Body of pancreas (tissue), 4 donors: ENCODE data around the gene GPC1. TPM values are rescaled to one million over a fixed set of nuclear protein-coding genes. Genes with fewer than 3 reads are reported as not detected.

Source experiments
- ATAC-seq: fragments of 150-250 bp; one replicate; pipeline ENCODE4 v1.9.1; 2016
- DNase-seq, 4 donors: peaks; one replicate each; pipeline ENCODE4 v3.0.0-alpha.2; 2019
- H3K27ac ChIP-seq, 4 donors: fragments of 200-600 bp; sonication (generic); 1 replicate in 3 of 4; 2 replicates in 1 of 4; pipeline versions ENCODE4 v1.5.1 to v1.6.1; 2016 to 2019; ENCODE audit warnings: mild to moderate bottlenecking in 1 of 4, mixed read lengths in 1 of 4, moderate library complexity in 1 of 4
- H3K27me3 ChIP-seq, 2 donors: fragments of 200-600 bp; sonication (generic); one replicate each; pipeline ENCODE4 v1.6.0; 2016; ENCODE audit warnings: mild to moderate bottlenecking in 1 of 2
- H3K36me3 ChIP-seq, 2 donors: fragments of 200-600 bp; sonication (generic); replicated peaks in 1 of 2; 2 replicates each; pipeline ENCODE4 v1.5.1; 2016; ENCODE audit warnings: low read depth in 2 of 2; ENCODE audit not compliant: insufficient read depth in 1 of 2
- H3K4me1 ChIP-seq: fragments of 200-600 bp; sonication (generic); one replicate; pipeline ENCODE4 v1.6.0; 2016
- H3K4me3 ChIP-seq, 2 donors: fragments of 200-600 bp; sonication (generic); 1 replicate in 1 of 2; 2 replicates in 1 of 2; pipeline ENCODE4 v1.5.1; 2016 to 2019
- H3K9me3 ChIP-seq, 3 donors: fragments of 200-600 bp; sonication (generic); 1 replicate in 2 of 3; 2 replicates in 1 of 3; pipeline ENCODE4 v1.5.1; 2016
- POLR2A ChIP-seq, 3 donors: fragments of 450-650 bp; IDR thresholded peaks; one replicate each; pipeline ENCODE4 v1.6.1; 2016; ENCODE audit warnings: antibody characterized with exemption in 3 of 3, mild to moderate bottlenecking in 2 of 3
- WGBS, 2 donors: methylation state at CpG; one replicate each; pipeline ENCODE4 v1.1.5; 2017; 5-methylcytosine and 5-hydroxymethylcytosine counted together
- intact Hi-C: fragments of 100-400 bp; cut with DNase I; formaldehyde crosslinking; loops from one replicate; pipeline ENCODE4 v1.15.1; 2023
- total RNA-seq, 2 donors: library from RNA; depleted of rRNA; stranded (reverse); fragments of >200 nt; gene quantifications; one replicate each; pipeline ENCODE4 v1.1.0, GENCODE V29; 2016
- TF ChIP-seq, protein P1 (sequence below), 7 experiments: fragments of 450-650 bp in 4 of 7; fragments of 200-600 bp in 3 of 7; sonication (generic) in 3 of 7; IDR thresholded peaks; one replicate each; pipeline ENCODE4 v1.5.1; 2016 to 2019; ENCODE audit warnings: antibody characterized with exemption in 7 of 7

The GPC1 gene
- total RNA-seq, 2 donors from 2014 or later: 23.3 to 30.7 TPM

DNA sequence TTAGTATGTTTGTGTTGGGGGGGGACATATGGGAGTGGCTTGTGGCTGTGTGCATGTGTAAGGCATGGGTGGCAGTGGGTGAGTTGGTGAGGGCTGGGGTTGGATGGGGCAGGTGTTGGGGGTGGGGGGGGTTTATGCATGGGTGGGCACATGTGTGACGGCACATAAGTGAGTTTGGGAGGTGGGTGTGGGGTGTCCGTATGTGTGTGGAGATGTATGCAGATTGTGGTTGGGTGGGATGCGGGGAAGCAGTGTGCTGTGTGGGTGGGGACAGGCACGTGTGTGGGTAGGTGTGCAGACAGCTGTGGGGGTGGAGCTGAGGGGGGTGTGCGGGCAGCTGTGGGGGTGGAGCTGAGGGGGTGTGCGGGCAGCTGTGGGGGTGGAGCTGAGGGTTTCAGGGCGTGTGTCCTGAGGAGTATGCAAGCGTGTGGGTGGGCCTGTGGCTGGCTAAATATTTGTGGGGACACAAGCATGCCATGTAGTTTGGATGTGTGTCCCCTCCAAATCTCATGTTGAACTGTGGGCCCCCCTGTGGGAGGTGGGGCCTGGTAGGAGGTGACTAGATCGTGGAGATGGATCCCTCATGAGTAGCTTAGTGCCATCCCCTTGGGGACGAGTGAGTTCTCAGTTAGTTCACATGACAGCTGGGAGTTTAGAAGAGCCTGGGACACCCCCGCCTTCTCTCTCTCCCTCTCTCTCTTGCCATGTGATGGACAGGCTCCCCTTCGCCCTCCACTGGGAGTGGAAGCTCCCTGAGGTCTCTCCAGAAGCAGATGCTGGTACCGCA is 62.9 kb downstream of the GPC1 start:
- WGBS, 2 donors: 82 to 89% methylated on average over 11 to 13 of the region's 13 CpGs
- Histone ChIP-seq H3K4me1 (no peaks in the 10 kb centered on the region), H3K4me3 (no peak overlapping the region), H3K27me3 (no peaks in the 10 kb centered on the region), H3K36me3 (no peaks in the 10 kb centered on the region), H3K9me3 (no peaks in the 10 kb centered on the region), H3K27ac (no peak overlapping the region)
- intact Hi-C loops: no loop called here
- peak in 1 of 4 donors; percentile 2 for DNase-seq
- TF ChIP-seq, protein P1, sequence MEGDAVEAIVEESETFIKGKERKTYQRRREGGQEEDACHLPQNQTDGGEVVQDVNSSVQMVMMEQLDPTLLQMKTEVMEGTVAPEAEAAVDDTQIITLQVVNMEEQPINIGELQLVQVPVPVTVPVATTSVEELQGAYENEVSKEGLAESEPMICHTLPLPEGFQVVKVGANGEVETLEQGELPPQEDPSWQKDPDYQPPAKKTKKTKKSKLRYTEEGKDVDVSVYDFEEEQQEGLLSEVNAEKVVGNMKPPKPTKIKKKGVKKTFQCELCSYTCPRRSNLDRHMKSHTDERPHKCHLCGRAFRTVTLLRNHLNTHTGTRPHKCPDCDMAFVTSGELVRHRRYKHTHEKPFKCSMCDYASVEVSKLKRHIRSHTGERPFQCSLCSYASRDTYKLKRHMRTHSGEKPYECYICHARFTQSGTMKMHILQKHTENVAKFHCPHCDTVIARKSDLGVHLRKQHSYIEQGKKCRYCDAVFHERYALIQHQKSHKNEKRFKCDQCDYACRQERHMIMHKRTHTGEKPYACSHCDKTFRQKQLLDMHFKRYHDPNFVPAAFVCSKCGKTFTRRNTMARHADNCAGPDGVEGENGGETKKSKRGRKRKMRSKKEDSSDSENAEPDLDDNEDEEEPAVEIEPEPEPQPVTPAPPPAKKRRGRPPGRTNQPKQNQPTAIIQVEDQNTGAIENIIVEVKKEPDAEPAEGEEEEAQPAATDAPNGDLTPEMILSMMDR (IDR thresholded peaks at IDR 0.05): no peak
- no peak for TF ChIP-seq POLR2A (IDR thresholded peaks at IDR 0.05)
- ATAC-seq: no peak

DNA sequence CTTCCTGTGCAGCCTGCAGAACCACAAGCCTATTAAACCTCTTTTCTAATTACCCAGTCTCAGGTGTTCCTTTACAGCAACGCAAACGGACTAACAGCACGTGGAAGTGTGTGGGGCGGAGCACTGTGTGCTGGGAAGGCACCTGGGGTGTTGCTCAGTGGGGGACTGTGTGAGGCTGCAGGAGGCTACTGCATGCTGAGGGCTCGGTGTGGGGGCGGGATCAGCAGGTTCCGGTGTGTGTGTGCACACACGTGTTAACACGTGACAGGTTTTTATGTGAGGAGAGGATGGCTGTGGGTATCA is 63.4 kb downstream of the GPC1 start:
- no peak overlapping the region for H3K27ac ChIP-seq
- no peak for ATAC-seq

DNA sequence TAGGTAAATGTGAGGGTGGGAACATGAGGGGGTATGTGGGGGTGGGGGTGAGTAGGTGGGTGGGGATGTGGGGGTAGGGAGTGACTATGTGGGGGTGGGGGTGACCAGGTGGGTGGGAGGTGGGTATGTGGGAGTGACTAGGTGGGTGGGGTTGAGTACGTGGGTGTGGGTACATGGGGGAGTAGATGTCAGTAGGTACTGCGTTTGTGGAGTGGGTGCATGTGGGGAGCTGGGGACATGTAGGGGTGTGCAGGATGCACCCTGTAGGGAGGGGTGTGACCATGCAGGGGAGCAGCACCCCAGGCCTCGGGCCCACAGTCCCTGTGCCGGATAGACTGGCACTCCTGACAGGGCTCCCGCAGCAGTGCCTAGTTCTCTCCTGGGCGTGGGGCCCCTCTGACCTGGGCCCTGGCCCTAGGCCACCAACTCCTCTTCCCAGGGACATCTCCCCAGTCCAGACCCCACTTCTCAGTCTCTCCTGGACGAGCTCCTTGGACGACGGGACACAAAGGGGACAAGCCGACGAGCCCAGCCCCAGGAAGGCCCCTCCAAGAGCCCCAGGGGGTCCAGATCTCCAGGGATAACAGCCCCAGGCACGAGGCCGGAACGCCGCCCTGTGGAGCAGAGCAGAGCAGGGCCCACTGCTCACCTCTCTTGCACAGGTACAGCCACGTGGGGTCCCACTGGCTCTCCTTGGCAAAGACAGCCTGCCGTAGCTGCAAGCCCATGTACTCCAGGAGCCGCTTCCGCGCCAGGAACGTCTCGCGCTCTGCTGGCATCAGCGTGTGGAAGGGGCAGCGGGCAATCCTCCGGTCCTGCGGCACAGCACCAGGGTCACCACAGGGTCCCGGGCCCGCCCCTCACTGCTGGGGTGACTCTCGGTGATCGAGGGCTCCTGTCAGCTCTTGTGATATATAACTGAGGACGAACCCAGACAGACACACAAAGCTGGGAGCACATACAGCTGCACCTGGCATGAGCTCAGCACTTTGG is 64.1 kb downstream of the GPC1 start:
- intact Hi-C loops: no loop called here
- no peaks in the 10 kb centered on the region for H3K36me3 ChIP-seq

More for the DNA sequence above, 63.4 kb downstream of the GPC1 start:
- peak in 1 of 4 donors; percentile 2 for DNase-seq
- intact Hi-C loops: no loop called here
- Histone ChIP-seq H3K4me3 (no peak overlapping the region), H3K27me3 (no peaks in the 10 kb centered on the region), H3K9me3 (no peaks in the 10 kb centered on the region), H3K4me1 (no peaks in the 10 kb centered on the region), H3K36me3 (no peaks in the 10 kb centered on the region)
- TF ChIP-seq POLR2A (IDR thresholded peaks at IDR 0.05): no peak
- TF ChIP-seq, protein P1 (IDR thresholded peaks at IDR 0.05): no peak
- 85 to 97% methylated on average over 9 of the region's 9 CpGs for WGBS, 2 donors

DNA sequence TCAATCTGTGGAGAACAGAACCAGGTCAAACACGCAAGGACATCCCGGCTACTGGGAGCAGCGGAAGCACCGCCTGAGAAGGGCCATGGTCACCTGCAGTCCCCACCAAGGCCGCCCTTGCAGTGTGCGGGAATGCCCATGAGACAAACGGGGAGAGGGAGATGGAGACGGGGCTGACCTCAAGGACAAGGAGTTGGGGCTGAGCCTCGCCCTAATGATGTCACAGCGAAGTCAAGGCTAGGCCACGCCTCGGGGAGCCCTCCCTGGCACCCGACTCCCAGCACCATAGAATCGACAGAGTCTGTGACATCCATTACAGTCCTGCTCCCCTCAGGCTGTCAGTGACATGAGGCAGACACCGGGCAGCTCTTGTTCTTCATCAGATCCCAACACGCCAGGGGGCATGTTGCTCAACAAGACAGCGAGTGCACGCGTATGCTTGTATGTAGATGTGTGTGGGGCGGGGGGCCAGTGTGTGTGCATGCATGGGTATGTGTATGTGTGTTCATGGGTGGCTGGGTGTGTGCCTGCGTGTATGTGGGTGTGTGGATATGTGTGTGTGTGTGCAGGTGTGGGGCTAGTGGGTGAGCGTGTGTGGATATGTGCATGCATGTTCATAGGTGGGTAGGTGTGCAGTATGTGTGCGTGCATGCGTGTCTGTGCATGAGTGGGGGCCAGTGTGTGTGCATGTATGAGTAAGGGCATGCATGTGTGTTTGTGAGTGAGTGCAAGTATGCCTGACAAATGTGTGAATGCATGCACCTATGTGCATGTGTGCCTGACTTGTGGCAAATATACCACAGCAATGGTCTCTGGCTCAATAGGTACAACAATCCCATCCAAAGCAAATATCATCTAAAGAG is 65.3 kb downstream of the GPC1 start:
- H3K4me3 ChIP-seq: no peak overlapping the region
- peak in 1 of 4 donors; percentile 6 for DNase-seq
- no peak overlapping the region for H3K27ac ChIP-seq
- ATAC-seq: no peak
- TF ChIP-seq POLR2A (IDR thresholded peaks at IDR 0.05): no peak
- TF ChIP-seq, protein P1 (IDR thresholded peaks at IDR 0.05): no peak
- 93 to 96% methylated on average over 20 to 24 of the region's 24 CpGs for WGBS, 2 donors
- no peaks in the 10 kb centered on the region for H3K36me3 ChIP-seq
- intact Hi-C loops: no loop called here
- no peaks in the 10 kb centered on the region for H3K9me3 ChIP-seq
- no peaks in the 10 kb centered on the region for H3K4me1 ChIP-seq
- H3K27me3 ChIP-seq: no peaks in the 10 kb centered on the region

More for the DNA sequence above, 64.1 kb downstream of the GPC1 start:
- WGBS, 2 donors: 92 to 93% methylated on average over 13 of the region's 32 CpGs
- Histone ChIP-seq H3K4me3 (no peak overlapping the region), H3K27ac (no peak overlapping the region), H3K9me3 (no peaks in the 10 kb centered on the region), H3K27me3 (no peaks in the 10 kb centered on the region), H3K4me1 (no peaks in the 10 kb centered on the region)
- ATAC-seq (no peak), DNase-seq (peak in 1 of 4 donors; percentile 6)
- TF ChIP-seq, protein P1 (IDR thresholded peaks at IDR 0.05): no peak
- TF ChIP-seq POLR2A (IDR thresholded peaks at IDR 0.05): no peak
